ENCODE results near the gene PPL.

PPL gene

GRCh38 chr16:4837733-4838501 lies 99.0 kb downstream of the PPL start (continued):
- TF ChIP-seq ZNF747 (tag by site-specific recombination; IDR thresholded peaks at IDR 0.05) (no peak), ZNF510 (tag by site-specific recombination; IDR thresholded peaks at IDR 0.05; ENCODE audit: insufficient replicate concordance) (peak; percentile 41), ZBTB20 (tag by site-specific recombination; IDR thresholded peaks at IDR 0.05) (no peak), ZNF560 (tag by site-specific recombination; IDR thresholded peaks at IDR 0.05; ENCODE audit: borderline replicate concordance) (0 out of 2 replicates have a peak, but pooled peaks have one; percentile 39), ZNF202 (tag by site-specific recombination; IDR thresholded peaks at IDR 0.05; ENCODE audit: borderline replicate concordance) (peak; percentile 70; the same call in 1 of the 2 replicates), ZNF266 (tag by site-specific recombination; IDR thresholded peaks at IDR 0.05; ENCODE audit: low read depth) (peak; percentile 70; the same call in 1 of the 2 replicates), GLI4 (tag by site-specific recombination; IDR thresholded peaks at IDR 0.05) (no peak)
- TF ChIP-seq, protein P1, sequence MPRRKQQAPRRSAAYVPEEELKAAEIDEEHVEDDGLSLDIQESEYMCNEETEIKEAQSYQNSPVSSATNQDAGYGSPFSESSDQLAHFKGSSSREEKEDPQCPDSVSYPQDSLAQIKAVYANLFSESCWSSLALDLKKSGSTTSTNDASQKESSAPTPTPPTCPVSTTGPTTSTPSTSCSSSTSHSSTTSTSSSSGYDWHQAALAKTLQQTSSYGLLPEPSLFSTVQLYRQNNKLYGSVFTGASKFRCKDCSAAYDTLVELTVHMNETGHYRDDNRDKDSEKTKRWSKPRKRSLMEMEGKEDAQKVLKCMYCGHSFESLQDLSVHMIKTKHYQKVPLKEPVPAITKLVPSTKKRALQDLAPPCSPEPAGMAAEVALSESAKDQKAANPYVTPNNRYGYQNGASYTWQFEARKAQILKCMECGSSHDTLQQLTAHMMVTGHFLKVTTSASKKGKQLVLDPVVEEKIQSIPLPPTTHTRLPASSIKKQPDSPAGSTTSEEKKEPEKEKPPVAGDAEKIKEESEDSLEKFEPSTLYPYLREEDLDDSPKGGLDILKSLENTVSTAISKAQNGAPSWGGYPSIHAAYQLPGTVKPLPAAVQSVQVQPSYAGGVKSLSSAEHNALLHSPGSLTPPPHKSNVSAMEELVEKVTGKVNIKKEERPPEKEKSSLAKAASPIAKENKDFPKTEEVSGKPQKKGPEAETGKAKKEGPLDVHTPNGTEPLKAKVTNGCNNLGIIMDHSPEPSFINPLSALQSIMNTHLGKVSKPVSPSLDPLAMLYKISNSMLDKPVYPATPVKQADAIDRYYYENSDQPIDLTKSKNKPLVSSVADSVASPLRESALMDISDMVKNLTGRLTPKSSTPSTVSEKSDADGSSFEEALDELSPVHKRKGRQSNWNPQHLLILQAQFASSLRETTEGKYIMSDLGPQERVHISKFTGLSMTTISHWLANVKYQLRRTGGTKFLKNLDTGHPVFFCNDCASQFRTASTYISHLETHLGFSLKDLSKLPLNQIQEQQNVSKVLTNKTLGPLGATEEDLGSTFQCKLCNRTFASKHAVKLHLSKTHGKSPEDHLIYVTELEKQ (tag by site-specific recombination; IDR thresholded peaks at IDR 0.05; ENCODE audit: borderline replicate concordance): no peak

DNA sequence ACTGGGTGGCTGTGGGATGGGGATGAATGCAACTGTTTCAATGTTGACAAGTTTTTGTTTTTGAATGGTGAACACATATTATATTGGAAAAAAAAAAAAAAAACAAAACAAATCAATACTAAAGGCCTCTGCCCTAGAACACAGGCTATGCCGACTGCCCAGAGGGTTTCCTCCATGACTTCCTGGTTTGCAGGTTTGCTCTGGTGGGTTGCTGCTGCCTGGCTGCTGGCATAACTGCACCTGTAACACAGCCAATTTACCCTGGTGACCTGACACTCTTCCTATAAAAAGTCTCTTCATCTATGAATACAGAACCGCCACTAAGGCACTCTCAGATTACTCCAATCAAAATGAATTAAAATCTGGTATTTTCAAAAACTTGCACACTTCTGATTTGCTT lies 100.2 kb downstream of the PPL start:
- Histone ChIP-seq H3K36me3 (ENCODE audit: control insufficient read depth in 2 of 2, insufficient read depth in 1 of 2, low read length in 2 of 2) (peaks cover 30 to 95% of the 10 kb centered on the region in 2 experiments), H3K9me3 (ENCODE audit: control insufficient read depth, insufficient read depth, low read depth, low read length) (no peaks in the 10 kb centered on the region), H3K27ac (ENCODE audit: extremely low read depth, low read depth, low read length) (no peak overlapping the region), H3K4me1 (ENCODE audit: control insufficient read depth, insufficient read depth, low read length) (no peaks in the 10 kb centered on the region), H3K4me3 (ENCODE audit: low read depth, low read length) (no peak overlapping the region)
- ChIA-PET POLR2A (interaction anchor here (1.1 kb wide), 1 partner anchor 102 kb away, joined by 3 read pairs; the partner anchor contains the start of gene DNAAF8), CTCF (interaction anchor here (1.3 kb wide), 1 partner anchor 119 kb away, joined by 3 read pairs; no protein-coding TSS in a partner anchor)
- TF ChIP-seq ZNF48 (tag by site-specific recombination; IDR thresholded peaks at IDR 0.05) (no peak), ZNF366 (tag by site-specific recombination; conservative IDR thresholded peaks at IDR 0.05) (no peak)

DNA sequence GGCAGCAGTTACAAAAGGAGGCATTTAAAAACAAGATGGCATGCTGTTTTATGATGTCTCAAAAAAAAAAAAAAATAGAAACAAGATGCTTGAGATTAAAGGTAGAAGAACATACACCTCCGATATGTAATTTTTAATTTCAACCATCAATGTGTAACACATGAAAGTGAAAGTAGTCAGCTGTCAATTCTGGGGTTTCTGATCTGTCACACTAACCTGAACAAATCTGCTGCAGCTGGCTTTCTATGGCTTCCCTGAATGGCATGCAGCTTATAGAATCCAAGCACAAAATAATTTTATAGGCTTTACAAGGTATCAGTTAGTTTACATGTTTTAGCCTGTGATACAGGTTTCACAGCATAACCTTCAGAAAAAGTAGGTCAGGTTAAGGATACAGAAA lies 103.4 kb downstream of the PPL start:
- Histone ChIP-seq H3K4me3 (ENCODE audit: low read depth, low read length) (no peak overlapping the region), H3K36me3 (ENCODE audit: control insufficient read depth in 2 of 2, insufficient read depth in 1 of 2, low read length in 2 of 2) (peaks cover 39 to 94% of the 10 kb centered on the region in 2 experiments; a peak in 2 of 3 replicates), H3K27ac (ENCODE audit: extremely low read depth, low read depth, low read length) (no peak overlapping the region), H3K9me3 (ENCODE audit: control insufficient read depth, insufficient read depth, low read depth, low read length) (no peaks in the 10 kb centered on the region), H3K4me1 (ENCODE audit: control insufficient read depth, insufficient read depth, low read length) (no peaks in the 10 kb centered on the region)
- ChIA-PET CTCF (interaction anchor here (0.6 to 1.0 kb wide), 2 partner anchors 14 to 78 kb away, joined by 3 read pairs; no protein-coding TSS in a partner anchor), POLR2A (interaction anchor here (1.0 to 1.2 kb wide), 2 partner anchors 13 to 31 kb away, joined by 4 to 5 read pairs; partner anchors contain the start of gene ROGDI)
- no peak for TF ChIP-seq ZNF223 (tag by site-specific recombination; IDR thresholded peaks at IDR 0.05)
- TF ChIP-seq, protein P2, sequence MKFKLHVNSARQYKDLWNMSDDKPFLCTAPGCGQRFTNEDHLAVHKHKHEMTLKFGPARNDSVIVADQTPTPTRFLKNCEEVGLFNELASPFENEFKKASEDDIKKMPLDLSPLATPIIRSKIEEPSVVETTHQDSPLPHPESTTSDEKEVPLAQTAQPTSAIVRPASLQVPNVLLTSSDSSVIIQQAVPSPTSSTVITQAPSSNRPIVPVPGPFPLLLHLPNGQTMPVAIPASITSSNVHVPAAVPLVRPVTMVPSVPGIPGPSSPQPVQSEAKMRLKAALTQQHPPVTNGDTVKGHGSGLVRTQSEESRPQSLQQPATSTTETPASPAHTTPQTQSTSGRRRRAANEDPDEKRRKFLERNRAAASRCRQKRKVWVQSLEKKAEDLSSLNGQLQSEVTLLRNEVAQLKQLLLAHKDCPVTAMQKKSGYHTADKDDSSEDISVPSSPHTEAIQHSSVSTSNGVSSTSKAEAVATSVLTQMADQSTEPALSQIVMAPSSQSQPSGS (tag by site-specific recombination; IDR thresholded peaks at IDR 0.05; ENCODE audit: low read depth): no peak
- TF ChIP-seq SCRT2 (tag by site-specific recombination; IDR thresholded peaks at IDR 0.05): no peak
- TF ChIP-seq ZNF426 (tag by site-specific recombination; IDR thresholded peaks at IDR 0.05): no peak
- no peak for TF ChIP-seq ZNF530 (tag by site-specific recombination; IDR thresholded peaks at IDR 0.05; ENCODE audit: low read depth)
- no peak for TF ChIP-seq ZNF311 (tag by site-specific recombination; IDR thresholded peaks at IDR 0.05; ENCODE audit: borderline replicate concordance)
- TF ChIP-seq ZBTB26 (tag by site-specific recombination; optimal IDR thresholded peaks at IDR 0.05): no peak
- TF ChIP-seq ZNF157 (tag by site-specific recombination; IDR thresholded peaks at IDR 0.05): no peak

All from HEK293 (cell line).